Stimulated activated CD8-positive, alpha-beta memory T cell treated with anti-CD3 and anti-CD28 coated beads, Interleukin-4, amount 100 ng/mL, for 1 hour (primary cell): ENCODE data around the gene PLCD1.
"Not testable (repeated sequence)": the region's sequence is repeated elsewhere in the genome, so short reads cannot be mapped to it uniquely, and the experiment has no call there.

Experiments
- DNase-seq, 2 donors: peaks; one replicate each; pipeline ENCODE4 v3.0.0-alpha.2; 2020; ENCODE audit warnings: low read depth in 2 of 2, low spot score in 1 of 2

PLCD1 gene

GRCh38 chr3:38038447-38038911 lies 9.0 kb upstream of the PLCD1 start:
- DNase-seq, result no peak

- DNase-seq, result no peak
These were observed 7.5 kb upstream of the PLCD1 start for GRCh38 chr3:38036906-38037305.

- DNase-seq, result no peak
These were observed 6.8 kb upstream of the PLCD1 start for GRCh38 chr3:38036286-38036685.

- not testable (repeated sequence) for DNase-seq
These were observed 4.9 kb upstream of the PLCD1 start for GRCh38 chr3:38034335-38034734.

GRCh38 chr3:38033586-38033985 lies 4.1 kb upstream of the PLCD1 start:
- not testable (repeated sequence) for DNase-seq

GRCh38 chr3:38032328-38032865 lies 3.0 kb upstream of the PLCD1 start:
- DNase-seq, result no peak

GRCh38 chr3:38031022-38031994 lies 1.9 kb upstream of the PLCD1 start:
- DNase-seq, result no peak

GRCh38 chr3:38030126-38031021 lies 932 bp upstream of the PLCD1 start:
- DNase-seq, result no peak

- DNase-seq, result no peak
These were observed 651 bp downstream of the PLCD1 start for GRCh38 chr3:38028621-38029361.

GRCh38 chr3:38027466-38028465 lies 1.7 kb downstream of the PLCD1 start:
- DNase-seq, result no peak

GRCh38 chr3:38026856-38027255 lies 2.6 kb downstream of the PLCD1 start:
- DNase-seq, result no peak

GRCh38 chr3:38022896-38023709 lies 6.3 kb downstream of the PLCD1 start:
- no peak for DNase-seq

GRCh38 chr3:38022301-38022700 lies 7.1 kb downstream of the PLCD1 start:
- DNase-seq, result no peak

- no peak for DNase-seq
These were observed 8.2 kb downstream of the PLCD1 start for GRCh38 chr3:38021196-38021595.

GRCh38 chr3:38020342-38020726 lies 9.1 kb downstream of the PLCD1 start:
- no peak for DNase-seq

- DNase-seq, result no peak
These were observed 9.6 kb downstream of the PLCD1 start for GRCh38 chr3:38019658-38020341.

- DNase-seq, result no peak
These were observed 10.9 kb downstream of the PLCD1 start for GRCh38 chr3:38018296-38019266.
